Measurements from ENCODE around the gene SMG6. TPM values are rescaled to one million over a fixed set of nuclear protein-coding genes. Genes with fewer than 3 reads are reported as not detected.

SMG6 gene
- total and polyA plus RNA-seq, 2 donors (not counting 3 experiments of a cell fraction or from before 2014, with no cell fraction given), result 40.1 to 42.2 TPM

DNA sequence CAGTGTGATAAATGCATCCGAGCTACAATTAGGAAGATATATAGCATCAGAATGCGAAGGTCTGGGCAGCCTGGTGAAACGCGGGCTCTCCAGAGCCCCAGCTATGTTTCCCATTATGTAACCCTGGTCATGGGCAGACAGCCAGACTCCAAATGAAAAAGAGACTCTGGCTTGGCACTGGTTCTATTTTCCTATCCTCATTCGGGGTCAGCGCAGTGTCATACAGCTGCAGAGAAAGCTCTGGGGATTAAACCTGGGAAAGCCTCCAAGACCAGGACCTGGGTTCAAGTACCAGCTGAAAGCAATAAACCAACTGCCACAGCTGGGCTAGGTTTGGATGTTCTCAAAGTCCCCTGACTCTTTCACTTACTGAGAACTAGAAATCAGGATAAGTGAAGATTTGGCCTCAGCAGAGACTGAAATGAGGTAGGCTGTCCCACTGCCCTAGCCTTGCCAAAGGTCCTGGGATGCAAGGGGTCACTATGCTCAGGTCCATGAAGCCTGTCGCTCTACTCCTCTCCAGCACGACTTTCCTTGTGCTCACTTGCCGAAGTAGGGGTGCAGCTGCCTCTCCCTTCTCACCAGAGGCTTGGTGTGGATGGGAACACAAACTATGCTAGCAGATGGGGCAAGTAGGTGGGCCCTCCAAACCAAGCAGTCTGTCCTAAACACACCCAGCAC is 123.8 kb downstream of the SMG6 start:
- peak overlapping the region; percentile 80 for H3K9ac ChIP-seq (replicated peaks; ENCODE audit: extremely low read depth, insufficient read depth, low read length)

More for the DNA sequence above, 123.8 kb downstream of the SMG6 start:
- H3K4me2 ChIP-seq (ENCODE audit: insufficient read depth, low read length), result peak overlapping the region; percentile 36
- H3K4me1 ChIP-seq (ENCODE audit: control insufficient read depth, extremely low read depth, insufficient read depth, low read length), result peaks cover 75% of the 10 kb centered on the region
- no peaks in the 10 kb centered on the region for H3K79me2 ChIP-seq (ENCODE audit: control insufficient read depth, insufficient read depth, low read length)
- FAIRE-seq (peak; percentile 95), DNase-seq (ENCODE audit: low read depth, low spot score) (peak; percentile 98)
- intact Hi-C loops (cut with micrococcal nuclease), result loop anchor here (1.0 kb wide), 2 partner anchors 13 to 36 kb away; no protein-coding TSS in a partner anchor
- H4K20me1 ChIP-seq (replicated peaks; ENCODE audit: control insufficient read depth, extremely low read depth, insufficient read depth, low read length), result no peaks in the 10 kb centered on the region
- H3K27ac ChIP-seq (ENCODE audit: insufficient read depth, low read depth, low read length), result peak overlapping the region; percentile 94
- POLR2A ChIA-PET, result interaction anchor here (0.6 to 1.6 kb wide), 5 partner anchors 9 to 93 kb away, joined by 3 to 11 read pairs (median 4); no protein-coding TSS in a partner anchor
- no peaks in the 10 kb centered on the region for H3K27me3 ChIP-seq (ENCODE audit: control insufficient read depth in 2 of 2, insufficient read depth in 2 of 2, low read length in 2 of 2)
- dilution Hi-C loops (cut with MboI; ENCODE audit: extremely low pct_ligation_motif_present, low sequenced_read_pairs), result no loop called here
- H2AFZ ChIP-seq (ENCODE audit: low read depth, low read length), result no peak overlapping the region
- no peaks in the 10 kb centered on the region for H3K9me3 ChIP-seq (replicated peaks; ENCODE audit: control insufficient read depth, insufficient read depth, low read length)
- TF ChIP-seq GATA2 (IDR thresholded peaks at IDR 0.05; ENCODE audit: insufficient read depth, insufficient read length, low read depth, low read length) (no peak), POLR2A (IDR thresholded peaks at IDR 0.05; ENCODE audit: low read depth, low read length) (peak; percentile 29), POLR2AphosphoS5 (IDR thresholded peaks at IDR 0.05; ENCODE audit: insufficient read depth, low read depth, low read length) (peak; percentile 77), CTCF (IDR thresholded peaks at IDR 0.05; ENCODE audit: extremely low read depth in 1 of 2, insufficient read depth in 1 of 2, low read depth in 1 of 2, low read length in 2 of 2) (no peak)
- TF ChIP-seq, protein P1, sequence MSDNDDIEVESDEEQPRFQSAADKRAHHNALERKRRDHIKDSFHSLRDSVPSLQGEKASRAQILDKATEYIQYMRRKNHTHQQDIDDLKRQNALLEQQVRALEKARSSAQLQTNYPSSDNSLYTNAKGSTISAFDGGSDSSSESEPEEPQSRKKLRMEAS (IDR thresholded peaks at IDR 0.05; ENCODE audit: insufficient read depth, insufficient read length), result no peak
- H3K4me3 ChIP-seq (replicated peaks in 1 of 3; ENCODE audit: insufficient read depth in 1 of 3, low read depth in 1 of 3, low read length in 3 of 3), result no peak overlapping the region
- CTCF ChIA-PET, result interaction anchor here (0.6 to 3.5 kb wide), 13 partner anchors 25 to 362 kb away, joined by 3 to 16 read pairs (median 5); partner anchors contain the start of gene HIC1
- no peaks in the 10 kb centered on the region for H3K36me3 ChIP-seq (ENCODE audit: control insufficient read depth in 2 of 2, extremely low read depth in 1 of 2, insufficient read depth in 2 of 2, low read length in 2 of 2)
- no peaks in the 10 kb centered on the region for H3K9me1 ChIP-seq (replicated peaks; ENCODE audit: control insufficient read depth, extremely low read depth, insufficient read depth, low read length)
- no TSS peak for BruUV-seq (replicated peaks)
